Trophoblast cell (in vitro differentiated cells and primary cell): ENCODE measurements around the gene SERPINB6.
A peak's percentile ranks its signal among the peaks of the same experiment; 100 is the strongest.

Experiments
- DNase-seq, 2 donors: peaks; one replicate each; pipeline ENCODE4 v3.0.0-alpha.2; 2016
- H2AFZ ChIP-seq: 2 replicates; pipeline ENCODE4 v1.6.1; 2013; ENCODE audit warnings: low read length, moderate library complexity, mild to moderate bottlenecking; ENCODE audit not compliant: insufficient read depth, poor library complexity
- H2AK5ac ChIP-seq: 2 replicates; pipeline ENCODE4 v1.6.1; 2013; ENCODE audit warnings: mild to moderate bottlenecking, low read length
- H2BK120ac ChIP-seq: 2 replicates; pipeline ENCODE4 v1.6.1; 2013; ENCODE audit warnings: low read length, mild to moderate bottlenecking, moderate library complexity; ENCODE audit not compliant: insufficient read depth, poor library complexity
- H2BK12ac ChIP-seq: 2 replicates; pipeline ENCODE4 v1.6.1; 2013; ENCODE audit warnings: mild to moderate bottlenecking, low read length, moderate library complexity
- H2BK5ac ChIP-seq: 2 replicates; pipeline ENCODE4 v1.6.1; 2013; ENCODE audit warnings: low read length, low read depth, moderate library complexity, mild to moderate bottlenecking; ENCODE audit not compliant: poor library complexity
- H3K14ac ChIP-seq: 2 replicates; pipeline ENCODE4 v1.6.1; 2013; ENCODE audit warnings: mild to moderate bottlenecking, low read length
- H3K18ac ChIP-seq: 2 replicates; pipeline ENCODE4 v1.6.1; 2013; ENCODE audit warnings: mild to moderate bottlenecking, low read length
- H3K23ac ChIP-seq: 2 replicates; pipeline ENCODE4 v1.6.1; 2013; ENCODE audit warnings: low read length
- H3K27ac ChIP-seq: 2 replicates; pipeline ENCODE4 v1.5.1; 2013; ENCODE audit warnings: low read depth, mild to moderate bottlenecking, inconsistent platforms, low read length, moderate library complexity
- H3K27me3 ChIP-seq: 2 replicates; pipeline ENCODE4 v1.6.1; 2013; ENCODE audit warnings: inconsistent platforms, mild to moderate bottlenecking, low read length, moderate library complexity; ENCODE audit not compliant: insufficient read depth
- H3K36me3 ChIP-seq, 2 experiments: 1 replicate in 1 of 2; 2 replicates in 1 of 2; pipeline ENCODE4 v1.6.1; 2013; ENCODE audit warnings: low read length in 2 of 2, mild to moderate bottlenecking in 2 of 2, moderate library complexity in 1 of 2; ENCODE audit not compliant: insufficient read depth in 2 of 2, control insufficient read depth in 1 of 2
- H3K4ac ChIP-seq: 2 replicates; pipeline ENCODE4 v1.6.1; 2013; ENCODE audit warnings: low read depth, mild to moderate bottlenecking, low read length, moderate library complexity
- H3K4me1 ChIP-seq, 2 experiments: 1 replicate in 1 of 2; 2 replicates in 1 of 2; pipeline ENCODE4 v1.6.1; 2013; ENCODE audit warnings: low read length in 2 of 2, mild to moderate bottlenecking in 2 of 2, moderate library complexity in 1 of 2; ENCODE audit not compliant: insufficient read depth in 2 of 2, control insufficient read depth in 1 of 2
- H3K4me2 ChIP-seq: 2 replicates; pipeline ENCODE4 v1.6.1; 2013; ENCODE audit warnings: inconsistent platforms, mild to moderate bottlenecking, low read length, moderate library complexity
- H3K4me3 ChIP-seq: 2 replicates; pipeline ENCODE4 v1.5.1; 2013; ENCODE audit warnings: mild to moderate bottlenecking, low read depth, low read length, inconsistent platforms
- H3K79me1 ChIP-seq: one replicate; pipeline ENCODE4 v1.6.1; 2013; ENCODE audit warnings: low read length
- H3K79me2 ChIP-seq: 2 replicates; pipeline ENCODE4 v1.6.1; 2013; ENCODE audit warnings: low read length, mild to moderate bottlenecking; ENCODE audit not compliant: control insufficient read depth, insufficient read depth, poor library complexity
- H3K9ac ChIP-seq: 2 replicates; pipeline ENCODE4 v1.6.1; 2013; ENCODE audit warnings: mild to moderate bottlenecking, low read length
- H3K9me3 ChIP-seq: 2 replicates; pipeline ENCODE4 v1.6.1; 2013; ENCODE audit warnings: low read depth, mild to moderate bottlenecking, control low read depth, inconsistent platforms, low read length; ENCODE audit not compliant: insufficient read depth
- H4K12ac ChIP-seq: 2 replicates; pipeline ENCODE4 v1.6.1; 2013; ENCODE audit warnings: low read depth, mild to moderate bottlenecking, low read length, moderate library complexity
- H4K8ac ChIP-seq: 2 replicates; pipeline ENCODE4 v1.6.1; 2013; ENCODE audit warnings: low read depth, mild to moderate bottlenecking, low read length, moderate library complexity
- H4K91ac ChIP-seq: one replicate; pipeline ENCODE4 v1.6.1; 2013; ENCODE audit warnings: low read depth, mild to moderate bottlenecking, low read length, moderate library complexity
- WGBS: extraction: QIAGEN DNeasy Blood & Tissue Kit; methylation state at CpG from one replicate; pipeline ENCODE4 v1.1.7; 2013; ENCODE audit warnings: missing lambda C conversion rate; ENCODE audit not compliant: insufficient read length, insufficient coverage; ENCODE audit errors: extremely low coverage; 5-methylcytosine and 5-hydroxymethylcytosine counted together

The SERPINB6 gene

DNA sequence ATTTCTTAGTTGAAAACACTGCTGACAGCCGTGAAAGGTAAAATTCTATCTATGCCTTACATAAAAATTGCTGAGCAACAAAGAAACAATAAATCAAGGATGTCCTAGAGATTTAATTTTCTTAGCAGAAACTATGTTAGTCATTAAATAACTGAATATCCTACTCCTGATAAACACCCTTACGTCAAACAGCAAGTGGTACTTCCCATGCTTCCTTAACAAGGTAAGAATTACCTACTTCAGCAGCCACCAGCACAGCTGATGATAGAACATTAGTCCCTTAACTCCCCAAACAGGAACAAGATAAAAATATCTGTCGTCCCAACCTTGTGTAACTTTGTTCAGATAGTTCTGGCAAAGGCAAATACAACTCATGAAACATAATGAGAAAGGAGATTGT lies 8.7 kb downstream of the SERPINB6 start:
- no peak overlapping the region for H2BK12ac ChIP-seq
- peaks cover 7 to 15% of the 10 kb centered on the region in 2 experiments for H3K4me1 ChIP-seq
- no peak overlapping the region for H2AFZ ChIP-seq
- no peak overlapping the region for H3K14ac ChIP-seq
- H3K27me3 ChIP-seq = no peaks in the 10 kb centered on the region
- peaks cover 5% of the 10 kb centered on the region for H3K9me3 ChIP-seq
- H3K27ac ChIP-seq = no peak overlapping the region
- WGBS = no CpG with 5 or more reads among the region's 3 CpGs
- no peak overlapping the region for H3K18ac ChIP-seq
- H3K4me3 ChIP-seq = no peak overlapping the region
- peak in 1 of 2 donors; percentile 48 for DNase-seq
- H4K8ac ChIP-seq = no peak overlapping the region
- H3K79me1 ChIP-seq = no peaks in the 10 kb centered on the region
- H2BK5ac ChIP-seq = no peak overlapping the region
- H3K79me2 ChIP-seq = no peaks in the 10 kb centered on the region
- H3K23ac ChIP-seq = no peak overlapping the region
- H4K12ac ChIP-seq = no peak overlapping the region
- no peak overlapping the region for H3K4ac ChIP-seq
- no peak overlapping the region for H2BK120ac ChIP-seq
- no peak overlapping the region for H4K91ac ChIP-seq
- peaks cover 0 to 4% of the 10 kb centered on the region in 2 experiments for H3K36me3 ChIP-seq
- H2AK5ac ChIP-seq = no peak overlapping the region
- H3K4me2 ChIP-seq = no peak overlapping the region
- no peak overlapping the region for H3K9ac ChIP-seq

DNA sequence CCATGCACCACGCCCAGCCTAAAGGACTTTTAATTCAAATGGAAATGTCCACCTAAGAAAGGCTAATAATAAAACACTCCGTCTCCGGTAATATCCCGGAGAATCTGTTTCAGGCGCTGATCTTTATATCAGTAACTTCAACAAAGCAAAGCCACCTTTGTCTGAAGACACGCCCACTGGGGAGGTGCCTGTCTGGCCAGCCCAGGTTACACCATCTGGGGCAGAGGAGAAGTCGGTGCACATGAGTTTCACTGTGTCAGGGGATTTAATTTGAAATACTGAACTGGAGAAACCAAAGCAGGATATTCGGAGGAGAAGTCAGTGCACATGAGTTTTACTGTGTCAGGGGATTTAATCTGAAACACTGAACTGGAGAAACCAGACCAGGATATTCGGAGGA lies 9.4 kb downstream of the SERPINB6 start:
- Histone ChIP-seq H4K91ac (no peak overlapping the region), H2AK5ac (no peak overlapping the region), H3K4me3 (no peak overlapping the region), H4K12ac (no peak overlapping the region), H3K27ac (no peak overlapping the region), H3K79me2 (no peaks in the 10 kb centered on the region), H3K14ac (no peak overlapping the region), H3K4me1 (peaks cover 7 to 15% of the 10 kb centered on the region in 2 experiments), H3K18ac (no peak overlapping the region), H3K4ac (no peak overlapping the region), H2BK120ac (no peak overlapping the region), H3K79me1 (no peaks in the 10 kb centered on the region), H3K23ac (no peak overlapping the region), H3K36me3 (peaks cover 0 to 4% of the 10 kb centered on the region in 2 experiments), H2BK5ac (no peak overlapping the region), H4K8ac (no peak overlapping the region), H2AFZ (no peak overlapping the region), H2BK12ac (no peak overlapping the region), H3K9me3 (peaks cover 5% of the 10 kb centered on the region), H3K4me2 (no peak overlapping the region), H3K27me3 (no peaks in the 10 kb centered on the region), H3K9ac (no peak overlapping the region)
- no CpG with 5 or more reads among the region's 9 CpGs for WGBS
- DNase-seq = peak; percentile 65 to 73

DNA sequence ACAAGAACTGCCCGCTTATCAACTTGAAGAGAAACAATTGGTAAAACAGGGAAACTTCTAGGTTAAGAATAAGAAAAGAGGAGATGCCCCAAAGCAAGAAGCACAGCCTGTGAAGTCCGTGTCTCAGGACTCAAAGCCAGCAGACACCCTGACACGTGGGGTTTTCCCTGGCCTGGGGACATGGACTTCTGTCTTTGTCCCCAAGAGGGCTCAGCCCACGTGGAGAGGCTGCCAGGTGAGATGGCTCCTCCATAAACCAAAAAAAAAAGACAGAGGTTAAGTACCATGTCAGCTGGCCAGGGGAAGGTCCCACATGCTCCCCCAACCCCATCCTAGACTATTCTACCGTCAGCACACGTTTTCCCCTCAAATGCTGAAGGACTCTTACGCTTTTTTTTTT lies 9.9 kb downstream of the SERPINB6 start:
- H2BK12ac ChIP-seq = no peak overlapping the region
- peaks cover 0 to 4% of the 10 kb centered on the region in 2 experiments for H3K36me3 ChIP-seq
- H3K23ac ChIP-seq = no peak overlapping the region
- peak; percentile 83 to 85 for DNase-seq
- H3K14ac ChIP-seq = no peak overlapping the region
- no peak overlapping the region for H2BK5ac ChIP-seq
- H3K9ac ChIP-seq = no peak overlapping the region
- peaks cover 7 to 15% of the 10 kb centered on the region in 2 experiments for H3K4me1 ChIP-seq
- no peak overlapping the region for H3K4me3 ChIP-seq
- H4K8ac ChIP-seq = no peak overlapping the region
- H3K79me2 ChIP-seq = no peaks in the 10 kb centered on the region
- WGBS = no CpG with 5 or more reads among the region's 7 CpGs
- H3K9me3 ChIP-seq = peaks cover 5% of the 10 kb centered on the region
- no peak overlapping the region for H2AFZ ChIP-seq
- no peaks in the 10 kb centered on the region for H3K79me1 ChIP-seq
- no peak overlapping the region for H3K27ac ChIP-seq
- H2AK5ac ChIP-seq = no peak overlapping the region
- H3K4ac ChIP-seq = no peak overlapping the region
- no peaks in the 10 kb centered on the region for H3K27me3 ChIP-seq
- no peak overlapping the region for H4K91ac ChIP-seq
- H2BK120ac ChIP-seq = no peak overlapping the region
- H3K4me2 ChIP-seq = no peak overlapping the region
- H3K18ac ChIP-seq = no peak overlapping the region
- H4K12ac ChIP-seq = no peak overlapping the region

DNA sequence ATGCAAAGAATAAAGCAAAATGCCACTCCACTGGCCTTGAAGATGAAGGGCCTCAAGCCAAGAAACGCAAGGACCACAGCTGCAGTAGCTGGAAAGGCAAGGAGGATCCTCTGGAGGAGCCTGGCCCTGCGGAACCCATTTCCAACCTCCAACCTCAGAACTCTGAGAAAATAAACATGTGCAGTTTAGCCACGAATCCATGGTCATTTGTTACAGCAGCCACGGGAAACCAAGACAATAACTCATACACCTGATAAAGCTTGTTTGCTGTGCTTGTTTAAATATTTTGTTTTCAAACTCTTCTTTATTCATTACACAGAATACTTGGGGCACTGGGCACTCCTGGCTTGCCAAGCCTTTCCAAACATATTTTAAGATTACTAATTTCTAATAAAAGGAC lies 10.4 kb downstream of the SERPINB6 start:
- no peaks in the 10 kb centered on the region for H3K27me3 ChIP-seq
- H3K4me1 ChIP-seq = peaks cover 7 to 15% of the 10 kb centered on the region in 2 experiments
- H3K27ac ChIP-seq = peak overlapping the region; percentile 5
- peaks cover 5% of the 10 kb centered on the region for H3K9me3 ChIP-seq
- H4K91ac ChIP-seq = no peak overlapping the region
- no peak overlapping the region for H3K4me2 ChIP-seq
- no peak overlapping the region for H3K9ac ChIP-seq
- H2BK12ac ChIP-seq = no peak overlapping the region
- H3K36me3 ChIP-seq = peaks cover 2 to 6% of the 10 kb centered on the region in 2 experiments
- no peak overlapping the region for H2AK5ac ChIP-seq
- H3K14ac ChIP-seq = no peak overlapping the region
- no peak overlapping the region for H2AFZ ChIP-seq
- H2BK5ac ChIP-seq = no peak overlapping the region
- no peaks in the 10 kb centered on the region for H3K79me1 ChIP-seq
- H3K18ac ChIP-seq = no peak overlapping the region
- no peak overlapping the region for H4K8ac ChIP-seq
- H3K23ac ChIP-seq = no peak overlapping the region
- DNase-seq = no peak
- H3K4me3 ChIP-seq = no peak overlapping the region
- no peak overlapping the region for H2BK120ac ChIP-seq
- no peak overlapping the region for H4K12ac ChIP-seq
- WGBS = no CpG with 5 or more reads among the region's 4 CpGs
- no peaks in the 10 kb centered on the region for H3K79me2 ChIP-seq
- H3K4ac ChIP-seq = no peak overlapping the region
